SU-DHL-6 (cell line): ENCODE results near the gene HPX.

Source experiments
- CTCF ChIP-seq: fragments of 200-600 bp; sonication (generic); IDR thresholded peaks from one replicate; pipeline ENCODE4 v1.5.1; 2017; ENCODE audit warnings: antibody characterized with exemption, mild to moderate bottlenecking, low read length, moderate library complexity; ENCODE audit not compliant: insufficient read depth, poor library complexity, severe bottlenecking
- EZH2phosphoT487 ChIP-seq: fragments of 200-600 bp; sonication (generic), shearing (Covaris generic); conservative IDR thresholded peaks from 2 replicates; pipeline ENCODE4 v1.6.1; 2018; ENCODE audit warnings: mild to moderate bottlenecking, antibody characterized with exemption, low read length, moderate library complexity, mixed read lengths

- no peak for TF ChIP-seq CTCF
- TF ChIP-seq EZH2phosphoT487 = no peak
Measured at GRCh38 chr11:6427516-6427915, 13.3 kb downstream of the HPX start.
